Hepatocyte (in vitro differentiated cells): ENCODE data around the gene GUK1.

Experiments
- EZH2phosphoT487 ChIP-seq: fragments of 200-600 bp; sonication (generic); IDR thresholded peaks from one replicate; pipeline ENCODE4 v1.6.1; 2018; ENCODE audit warnings: antibody characterized with exemption, mild to moderate bottlenecking, low read depth, moderate library complexity; ENCODE audit not compliant: unreplicated experiment, severe bottlenecking
- TF ChIP-seq, protein P1 (sequence below): fragments of 200-600 bp; sonication (generic); IDR thresholded peaks from 2 replicates; pipeline ENCODE4 v1.5.1; 2016; ENCODE audit warnings: antibody characterized with exemption, mild to moderate bottlenecking; ENCODE audit not compliant: poor library complexity

DNA sequence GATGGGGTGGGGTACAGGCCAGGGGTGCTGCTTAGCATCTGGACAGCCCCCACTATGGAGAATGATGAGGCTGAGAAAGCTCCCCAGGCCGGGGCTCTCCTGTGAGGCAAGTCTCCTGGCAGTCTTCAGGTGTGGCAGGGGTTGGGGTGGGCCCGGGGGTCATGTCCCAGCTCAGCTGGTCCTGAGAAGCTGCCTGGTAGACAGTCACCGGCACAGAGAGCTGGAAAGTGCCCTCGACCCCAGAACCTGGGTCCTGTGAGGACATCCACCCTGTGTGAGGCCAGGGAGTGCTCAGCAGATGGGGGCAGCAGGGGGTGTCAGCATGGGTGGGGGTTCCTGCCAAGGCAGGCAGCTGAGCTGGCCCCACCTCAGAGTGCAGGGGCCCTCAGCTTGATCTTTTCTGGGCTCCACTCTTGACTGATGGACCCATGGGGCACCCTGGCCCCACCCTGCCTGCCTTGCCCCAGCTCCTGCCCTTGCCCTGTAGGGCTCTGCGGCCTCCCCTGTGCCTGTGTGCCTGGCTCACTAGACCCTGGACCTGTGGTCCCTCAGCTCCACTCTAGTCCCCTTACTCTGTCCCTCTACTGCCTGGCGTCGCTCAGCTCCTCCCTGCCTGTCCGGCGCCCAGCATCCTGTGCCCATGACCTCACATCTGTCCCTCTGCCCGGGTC lies 31.3 kb downstream of the GUK1 start:
- TF ChIP-seq, protein P1, sequence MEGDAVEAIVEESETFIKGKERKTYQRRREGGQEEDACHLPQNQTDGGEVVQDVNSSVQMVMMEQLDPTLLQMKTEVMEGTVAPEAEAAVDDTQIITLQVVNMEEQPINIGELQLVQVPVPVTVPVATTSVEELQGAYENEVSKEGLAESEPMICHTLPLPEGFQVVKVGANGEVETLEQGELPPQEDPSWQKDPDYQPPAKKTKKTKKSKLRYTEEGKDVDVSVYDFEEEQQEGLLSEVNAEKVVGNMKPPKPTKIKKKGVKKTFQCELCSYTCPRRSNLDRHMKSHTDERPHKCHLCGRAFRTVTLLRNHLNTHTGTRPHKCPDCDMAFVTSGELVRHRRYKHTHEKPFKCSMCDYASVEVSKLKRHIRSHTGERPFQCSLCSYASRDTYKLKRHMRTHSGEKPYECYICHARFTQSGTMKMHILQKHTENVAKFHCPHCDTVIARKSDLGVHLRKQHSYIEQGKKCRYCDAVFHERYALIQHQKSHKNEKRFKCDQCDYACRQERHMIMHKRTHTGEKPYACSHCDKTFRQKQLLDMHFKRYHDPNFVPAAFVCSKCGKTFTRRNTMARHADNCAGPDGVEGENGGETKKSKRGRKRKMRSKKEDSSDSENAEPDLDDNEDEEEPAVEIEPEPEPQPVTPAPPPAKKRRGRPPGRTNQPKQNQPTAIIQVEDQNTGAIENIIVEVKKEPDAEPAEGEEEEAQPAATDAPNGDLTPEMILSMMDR: no peak
- TF ChIP-seq EZH2phosphoT487: no peak
